Ishikawa (cell line): ENCODE results near the gene TSEN15.

Experiments
- EGR1 ChIP-seq: IDR thresholded peaks from 2 replicates; pipeline ENCODE4 v1.6.1; 2012
- EP300 ChIP-seq: IDR thresholded peaks from 2 replicates; pipeline ENCODE4 v1.6.1; 2012; ENCODE audit warnings: borderline replicate concordance
- MAX ChIP-seq: IDR thresholded peaks from 2 replicates; pipeline ENCODE4 v1.6.1; 2012
- NFIC ChIP-seq: IDR thresholded peaks from 2 replicates; pipeline ENCODE4 v1.6.1; 2012
- REST ChIP-seq: IDR thresholded peaks from 2 replicates; pipeline ENCODE4 v1.6.1; 2012; ENCODE audit warnings: low read depth, mild to moderate bottlenecking
- TAF1 ChIP-seq: IDR thresholded peaks from 2 replicates; pipeline ENCODE4 v1.6.1; 2012; ENCODE audit warnings: low read depth, mild to moderate bottlenecking
- USF1 ChIP-seq: IDR thresholded peaks from 2 replicates; pipeline ENCODE4 v1.6.1; 2012
- YY1 ChIP-seq: IDR thresholded peaks from 2 replicates; pipeline ENCODE4 v1.6.1; 2012; ENCODE audit warnings: low read depth

GRCh38 chr1:184093071-184093470 lies 41.5 kb downstream of the TSEN15 start:
- no peak for TF ChIP-seq EGR1
- no peak for TF ChIP-seq REST
- no peak for TF ChIP-seq TAF1
- TF ChIP-seq EP300 = no peak
- no peak for TF ChIP-seq MAX
- TF ChIP-seq NFIC = no peak
- TF ChIP-seq USF1 = no peak
- TF ChIP-seq YY1 = no peak
